ENCODE results near the gene TSR1. TPM values are rescaled to one million over a fixed set of nuclear protein-coding genes. Genes with fewer than 3 reads are reported as not detected.

TSR1 gene
- total RNA-seq, 1 experiment from 2014 or later: 42.5 TPM

GRCh38 chr17:2338315-2338657 lies 2.0 kb upstream of the TSR1 start:
- CTCF ChIA-PET: interaction anchor here (0.6 to 3.1 kb wide), 4 partner anchors 8 to 387 kb away, joined by 3 to 33 read pairs (median 4); no protein-coding TSS in a partner anchor
- H3K79me2 ChIP-seq (ENCODE audit: low read depth): peaks cover 46% of the 10 kb centered on the region
- peak overlapping the region; percentile 90 for H3K4me3 ChIP-seq
- H3K27me3 ChIP-seq (ENCODE audit: insufficient read depth, low read depth): no peaks in the 10 kb centered on the region
- peaks cover 20% of the 10 kb centered on the region; the same call in 1 of the 2 replicates for H3K4me1 ChIP-seq (replicated peaks; ENCODE audit: insufficient read depth)
- POLR2A ChIA-PET (ENCODE audit: unreplicated experiment): interaction anchor here (0.6 to 1.4 kb wide), 7 partner anchors 10 to 566 kb away, joined by 3 to 11 read pairs (median 4); partner anchors contain the start of genes SMG6 and SRR
- H4K20me1 ChIP-seq (ENCODE audit: insufficient read depth): no peaks in the 10 kb centered on the region
- H3K27ac ChIP-seq: no peak overlapping the region; the same call in 1 of the 2 replicates
- TSS peak; percentile 22 for BruUV-seq (replicated peaks)
- no peaks in the 10 kb centered on the region for H3K9me2 ChIP-seq (ENCODE audit: insufficient read depth)
- peaks cover 19% of the 10 kb centered on the region; the same call in 1 of the 2 replicates for H3F3A ChIP-seq (ENCODE audit: insufficient read depth, low read depth)
- intact Hi-C loops (cut with micrococcal nuclease; ENCODE audit: unreplicated experiment): loop anchor here (1.0 kb wide), 2 partner anchors 8 to 21 kb away; no protein-coding TSS in a partner anchor
- no peak for DNase-seq
- no peak for TF ChIP-seq CTCF (conservative IDR thresholded peaks at IDR 0.05)
- no peak for TF ChIP-seq EZH2 (IDR thresholded peaks at IDR 0.05; ENCODE audit: low read depth)
- H3K36me3 ChIP-seq (ENCODE audit: low read depth): peaks cover 22% of the 10 kb centered on the region
- no peaks in the 10 kb centered on the region for H3K9me3 ChIP-seq (ENCODE audit: insufficient read depth, low read depth)
- H3K4me2 ChIP-seq: peak overlapping the region; percentile 100
- H2AFZ ChIP-seq: peak overlapping the region; percentile 91

GRCh38 chr17:2337544-2338314 lies 1.5 kb upstream of the TSR1 start:
- Histone ChIP-seq H3K4me3 (peak overlapping the region; percentile 90), H3K4me1 (replicated peaks; ENCODE audit: insufficient read depth) (peaks cover 20% of the 10 kb centered on the region; the same call in 1 of the 2 replicates), H3K9me3 (ENCODE audit: insufficient read depth, low read depth) (no peaks in the 10 kb centered on the region), H3K27me3 (ENCODE audit: insufficient read depth, low read depth) (no peaks in the 10 kb centered on the region), H3K27ac (no peak overlapping the region; the same call in 1 of the 2 replicates), H3K79me2 (ENCODE audit: low read depth) (peaks cover 52% of the 10 kb centered on the region), H3F3A (ENCODE audit: insufficient read depth, low read depth) (peaks cover 19% of the 10 kb centered on the region; the same call in 1 of the 2 replicates), H3K9me2 (ENCODE audit: insufficient read depth) (no peaks in the 10 kb centered on the region), H3K36me3 (ENCODE audit: low read depth) (peaks cover 27% of the 10 kb centered on the region), H3K4me2 (peak overlapping the region; percentile 100), H4K20me1 (ENCODE audit: insufficient read depth) (no peaks in the 10 kb centered on the region), H2AFZ (peak overlapping the region; percentile 91)
- no peak for TF ChIP-seq CTCF (conservative IDR thresholded peaks at IDR 0.05)
- TF ChIP-seq EZH2 (IDR thresholded peaks at IDR 0.05; ENCODE audit: low read depth): no peak
- CTCF ChIA-PET: interaction anchor here (0.6 to 3.1 kb wide), 4 partner anchors 8 to 388 kb away, joined by 3 to 33 read pairs (median 4); no protein-coding TSS in a partner anchor
- intact Hi-C loops (cut with micrococcal nuclease; ENCODE audit: unreplicated experiment): loop anchor here (1.0 to 2.0 kb wide), 3 partner anchors 9 to 22 kb away; no protein-coding TSS in a partner anchor
- POLR2A ChIA-PET (ENCODE audit: unreplicated experiment): interaction anchor here (0.6 to 1.4 kb wide), 7 partner anchors 10 to 565 kb away, joined by 3 to 11 read pairs (median 4); partner anchors contain the start of genes SMG6 and SRR
- peak; percentile 53 to 78 for DNase-seq
- no TSS peak for BruUV-seq (replicated peaks)

- no peaks in the 10 kb centered on the region for H3K9me3 ChIP-seq (ENCODE audit: insufficient read depth, low read depth)
- TF ChIP-seq CTCF (conservative IDR thresholded peaks at IDR 0.05) (no peak), EZH2 (IDR thresholded peaks at IDR 0.05; ENCODE audit: low read depth) (no peak)
- H3K4me2 ChIP-seq: peak within 1 kb of the TSS; percentile 100
- peaks cover 5% of the 10 kb centered on the region; the same call in 1 of the 2 replicates for H4K20me1 ChIP-seq (ENCODE audit: insufficient read depth)
- H3F3A ChIP-seq (ENCODE audit: insufficient read depth, low read depth): peaks cover 23% of the 10 kb centered on the region; the same call in 1 of the 2 replicates
- TSS peak; percentile 47 for BruUV-seq (replicated peaks)
- no peaks in the 10 kb centered on the region for H3K27me3 ChIP-seq (ENCODE audit: insufficient read depth, low read depth)
- peak within 1 kb of the TSS; percentile 90 for H3K4me3 ChIP-seq
- intact Hi-C loops (cut with micrococcal nuclease; ENCODE audit: unreplicated experiment): loop anchor here (2.0 kb wide), 1 partner anchor 16 kb away; no protein-coding TSS in a partner anchor
- H3K4me1 ChIP-seq (replicated peaks; ENCODE audit: insufficient read depth): peaks cover 20% of the 10 kb centered on the region; the same call in 1 of the 2 replicates
- POLR2A ChIA-PET (ENCODE audit: unreplicated experiment): interaction anchor here (0.6 to 1.3 kb wide), 5 partner anchors 11 to 653 kb away, joined by 4 to 18 read pairs (median 9); no protein-coding TSS in a partner anchor
- H2AFZ ChIP-seq: peak within 1 kb of the TSS; percentile 91
- peak in 1 of 2 experiments; percentile 49 for DNase-seq
- no peaks in the 10 kb centered on the region for H3K9me2 ChIP-seq (ENCODE audit: insufficient read depth)
- peak within 1 kb of the TSS; percentile 54 for H3K27ac ChIP-seq
- peaks cover 32% of the 10 kb centered on the region for H3K36me3 ChIP-seq (ENCODE audit: low read depth)
- CTCF ChIA-PET: interaction anchor here (3.1 kb wide), 1 partner anchor 16 kb away, joined by 33 read pairs; no protein-coding TSS in a partner anchor
- H3K79me2 ChIP-seq (ENCODE audit: low read depth): peaks cover 53% of the 10 kb centered on the region
Observed at GRCh38 chr17:2336852-2337543, 741 bp upstream of the TSR1 start, which contains the start of gene SGSM2. TSS of gene SGSM2 (plus strand) at chr17:2337501. CDS start at chr17:2337689, 188 bp downstream.
